ENCODE results near the gene SF3B1. TPM values are rescaled to one million over a fixed set of nuclear protein-coding genes. Genes with fewer than 3 reads are reported as not detected.

Gene SF3B1
- total RNA-seq, 1 donor, result 253 TPM

DNA sequence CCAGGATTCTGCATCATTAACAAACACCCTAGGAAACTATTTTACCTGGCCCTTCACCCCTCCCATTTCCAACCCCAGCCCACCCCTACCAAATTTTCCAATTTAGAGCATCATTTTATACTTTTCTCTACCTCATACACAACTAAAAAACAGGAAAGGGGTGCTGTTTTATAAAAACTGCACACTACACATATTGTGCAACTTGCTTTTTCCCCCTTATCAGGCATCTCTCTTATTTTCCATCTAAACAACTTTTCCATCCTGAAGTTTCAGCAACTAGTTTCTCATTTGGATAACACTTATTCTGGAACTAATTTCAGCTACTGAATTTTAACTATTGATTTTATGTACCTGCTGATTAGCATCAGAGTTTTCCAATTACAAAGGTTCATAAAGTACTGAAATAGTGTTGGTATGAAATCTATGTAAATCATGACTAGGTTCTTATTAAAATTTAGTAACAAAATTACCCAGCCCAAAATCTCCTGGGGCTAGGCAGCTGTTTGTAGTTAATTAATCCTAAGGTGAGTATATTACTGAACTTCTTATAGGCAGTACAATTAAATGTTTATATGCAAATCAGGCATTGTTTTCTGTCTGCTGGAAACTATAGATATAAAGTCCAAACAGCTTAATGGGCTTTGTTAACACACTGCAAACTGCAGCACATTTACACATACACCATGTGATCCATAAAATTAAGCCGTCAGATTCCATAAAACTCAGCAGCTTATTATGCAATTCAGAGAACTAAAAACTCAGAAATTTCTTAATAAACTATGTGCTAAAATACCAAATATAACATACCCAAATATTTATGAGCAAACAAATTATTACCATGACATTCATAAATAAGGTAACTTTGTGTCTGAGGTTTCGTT is 7.9 kb downstream of the SF3B1 start:
- Histone ChIP-seq H3K4me2 (ENCODE audit: insufficient read depth, low read length) (no peak overlapping the region), H3K9me3 (ENCODE audit: low read depth, low read length) (no peaks in the 10 kb centered on the region), H2AFZ (ENCODE audit: low read length) (no peak overlapping the region), H3K4me3 (ENCODE audit: insufficient read depth, low read length) (no peak overlapping the region), H3K4me1 (ENCODE audit: insufficient read depth, low read length) (peaks cover 21% of the 10 kb centered on the region), H4K20me1 (ENCODE audit: insufficient read depth, low read length) (peaks cover 79% of the 10 kb centered on the region), H3K27ac (ENCODE audit: low read depth, low read length) (no peak overlapping the region), H3K79me2 (ENCODE audit: insufficient read depth, low read length) (peaks cover 100% of the 10 kb centered on the region), H3K27me3 (ENCODE audit: insufficient read depth, low read length) (no peaks in the 10 kb centered on the region), H3K36me3 (ENCODE audit: insufficient read depth, low read length) (peaks cover 19% of the 10 kb centered on the region)
- DNase-seq (ENCODE audit: insufficient read length, low spot score, missing footprints), result peak; percentile 66
- TF ChIP-seq, protein P1, sequence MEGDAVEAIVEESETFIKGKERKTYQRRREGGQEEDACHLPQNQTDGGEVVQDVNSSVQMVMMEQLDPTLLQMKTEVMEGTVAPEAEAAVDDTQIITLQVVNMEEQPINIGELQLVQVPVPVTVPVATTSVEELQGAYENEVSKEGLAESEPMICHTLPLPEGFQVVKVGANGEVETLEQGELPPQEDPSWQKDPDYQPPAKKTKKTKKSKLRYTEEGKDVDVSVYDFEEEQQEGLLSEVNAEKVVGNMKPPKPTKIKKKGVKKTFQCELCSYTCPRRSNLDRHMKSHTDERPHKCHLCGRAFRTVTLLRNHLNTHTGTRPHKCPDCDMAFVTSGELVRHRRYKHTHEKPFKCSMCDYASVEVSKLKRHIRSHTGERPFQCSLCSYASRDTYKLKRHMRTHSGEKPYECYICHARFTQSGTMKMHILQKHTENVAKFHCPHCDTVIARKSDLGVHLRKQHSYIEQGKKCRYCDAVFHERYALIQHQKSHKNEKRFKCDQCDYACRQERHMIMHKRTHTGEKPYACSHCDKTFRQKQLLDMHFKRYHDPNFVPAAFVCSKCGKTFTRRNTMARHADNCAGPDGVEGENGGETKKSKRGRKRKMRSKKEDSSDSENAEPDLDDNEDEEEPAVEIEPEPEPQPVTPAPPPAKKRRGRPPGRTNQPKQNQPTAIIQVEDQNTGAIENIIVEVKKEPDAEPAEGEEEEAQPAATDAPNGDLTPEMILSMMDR (IDR thresholded peaks at IDR 0.05; ENCODE audit: extremely low read depth, low read depth, low read length), result no peak

DNA sequence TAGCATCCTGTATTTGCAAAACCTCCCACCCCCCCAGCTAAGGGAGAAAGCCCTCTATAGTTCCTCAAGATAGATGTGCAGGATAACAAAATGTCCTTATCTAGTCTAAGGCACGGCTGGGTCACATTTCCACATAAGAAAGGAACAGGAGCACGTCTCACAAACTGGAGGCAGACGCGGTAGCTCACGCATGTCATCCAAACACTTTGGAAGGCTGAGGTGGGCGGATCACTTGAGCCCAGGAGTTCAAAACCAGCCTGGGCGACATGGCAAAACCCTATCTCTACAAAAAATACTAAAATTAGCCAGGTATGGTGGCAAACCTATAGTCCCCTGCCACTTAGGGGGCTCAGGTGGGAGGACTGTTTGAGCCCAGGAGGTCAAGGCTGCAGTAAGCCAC is 9.3 kb downstream of the SF3B1 start:
- DNase-seq (ENCODE audit: insufficient read length, low spot score, missing footprints), result no peak
- H4K20me1 ChIP-seq (ENCODE audit: insufficient read depth, low read length), result peaks cover 69% of the 10 kb centered on the region
- H3K36me3 ChIP-seq (ENCODE audit: insufficient read depth, low read length), result peaks cover 25% of the 10 kb centered on the region
- no peak overlapping the region for H3K4me2 ChIP-seq (ENCODE audit: insufficient read depth, low read length)
- H3K9me3 ChIP-seq (ENCODE audit: low read depth, low read length), result no peaks in the 10 kb centered on the region
- H2AFZ ChIP-seq (ENCODE audit: low read length), result no peak overlapping the region
- no peaks in the 10 kb centered on the region for H3K27me3 ChIP-seq (ENCODE audit: insufficient read depth, low read length)
- peaks cover 100% of the 10 kb centered on the region for H3K79me2 ChIP-seq (ENCODE audit: insufficient read depth, low read length)
- H3K4me3 ChIP-seq (ENCODE audit: insufficient read depth, low read length), result no peak overlapping the region
- TF ChIP-seq, protein P1 (IDR thresholded peaks at IDR 0.05; ENCODE audit: extremely low read depth, low read depth, low read length), result no peak
- no peak overlapping the region for H3K27ac ChIP-seq (ENCODE audit: low read depth, low read length)
- H3K4me1 ChIP-seq (ENCODE audit: insufficient read depth, low read length), result peaks cover 19% of the 10 kb centered on the region

GRCh38 chr2:197423307-197423706 is 11.5 kb downstream of the SF3B1 start:
- peaks cover 61% of the 10 kb centered on the region for H4K20me1 ChIP-seq (ENCODE audit: insufficient read depth, low read length)
- H3K36me3 ChIP-seq (ENCODE audit: insufficient read depth, low read length), result peaks cover 47% of the 10 kb centered on the region
- no peak overlapping the region for H3K27ac ChIP-seq (ENCODE audit: low read depth, low read length)
- no peak overlapping the region for H3K4me3 ChIP-seq (ENCODE audit: insufficient read depth, low read length)
- DNase-seq (ENCODE audit: insufficient read length, low spot score, missing footprints), result no peak
- no peak overlapping the region for H3K4me2 ChIP-seq (ENCODE audit: insufficient read depth, low read length)
- TF ChIP-seq, protein P1 (IDR thresholded peaks at IDR 0.05; ENCODE audit: extremely low read depth, low read depth, low read length), result no peak
- no peaks in the 10 kb centered on the region for H3K27me3 ChIP-seq (ENCODE audit: insufficient read depth, low read length)
- no peak overlapping the region for H2AFZ ChIP-seq (ENCODE audit: low read length)
- no peaks in the 10 kb centered on the region for H3K9me3 ChIP-seq (ENCODE audit: low read depth, low read length)
- H3K79me2 ChIP-seq (ENCODE audit: insufficient read depth, low read length), result peaks cover 96% of the 10 kb centered on the region
- H3K4me1 ChIP-seq (ENCODE audit: insufficient read depth, low read length), result peaks cover 14% of the 10 kb centered on the region

GRCh38 chr2:197419438-197419837 is 15.4 kb downstream of the SF3B1 start:
- H3K27me3 ChIP-seq (ENCODE audit: insufficient read depth, low read length), result no peaks in the 10 kb centered on the region
- H3K79me2 ChIP-seq (ENCODE audit: insufficient read depth, low read length), result peaks cover 86% of the 10 kb centered on the region
- peak overlapping the region; percentile 27 for H3K27ac ChIP-seq (ENCODE audit: low read depth, low read length)
- no peak overlapping the region for H3K4me3 ChIP-seq (ENCODE audit: insufficient read depth, low read length)
- peaks cover 32% of the 10 kb centered on the region for H4K20me1 ChIP-seq (ENCODE audit: insufficient read depth, low read length)
- H2AFZ ChIP-seq (ENCODE audit: low read length), result no peak overlapping the region
- TF ChIP-seq, protein P1 (IDR thresholded peaks at IDR 0.05; ENCODE audit: extremely low read depth, low read depth, low read length), result no peak
- no peak overlapping the region for H3K4me2 ChIP-seq (ENCODE audit: insufficient read depth, low read length)
- peaks cover 83% of the 10 kb centered on the region for H3K36me3 ChIP-seq (ENCODE audit: insufficient read depth, low read length)
- DNase-seq (ENCODE audit: insufficient read length, low spot score, missing footprints), result no peak
- H3K4me1 ChIP-seq (ENCODE audit: insufficient read depth, low read length), result peaks cover 3% of the 10 kb centered on the region
- no peaks in the 10 kb centered on the region for H3K9me3 ChIP-seq (ENCODE audit: low read depth, low read length)

Measured in osteoblast (primary cell).